NCI-H2227 (cell line): Measurements from ENCODE around the gene FGG.
"Not testable (repeated sequence)": the region's sequence is repeated elsewhere in the genome, so short reads cannot be mapped to it uniquely, and the experiment has no call there.

ENCODE experiments used
- DNase-seq: peaks from one replicate; lab custom pipeline; 2025; ENCODE audit not compliant: unreplicated experiment; lab: John Stamatoyannopoulos, UW

FGG gene

DNA sequence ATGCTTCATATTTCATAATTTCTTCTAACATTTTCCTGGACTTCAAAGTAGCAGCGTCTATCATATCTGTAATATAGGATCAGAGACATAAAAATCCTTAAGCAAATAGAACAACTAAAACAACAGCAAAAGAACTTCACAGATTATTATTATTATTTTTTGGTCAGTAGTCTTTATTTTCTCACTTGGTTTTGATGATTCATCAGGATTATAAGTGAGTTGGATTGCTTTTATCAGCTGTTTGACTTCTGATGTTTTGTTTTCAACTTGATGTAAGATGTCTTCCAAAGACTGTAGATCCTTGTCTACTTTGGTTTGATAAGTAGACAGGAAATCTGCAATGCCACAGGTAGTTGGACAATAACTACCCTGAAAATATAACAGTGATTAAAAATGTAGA lies 623 bp downstream of the FGG start:
- no peak for DNase-seq

DNA sequence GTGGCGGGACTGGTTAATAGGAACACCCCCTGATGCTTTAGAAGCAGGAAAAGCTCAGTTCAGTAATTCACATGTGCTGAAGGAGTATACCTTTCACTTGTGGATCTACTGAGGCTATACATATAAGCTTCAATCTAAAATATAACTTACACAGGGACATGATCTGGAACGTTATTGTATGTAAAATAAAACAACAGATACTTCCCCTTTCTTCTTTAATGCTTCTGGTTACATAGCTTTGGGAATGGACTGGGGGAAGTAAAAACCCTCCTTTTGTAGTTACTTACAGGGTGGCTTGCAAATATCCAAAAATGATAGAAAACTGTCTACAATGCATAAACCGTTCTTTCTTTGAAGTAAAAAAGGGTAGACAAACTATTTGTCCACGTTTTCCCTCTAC lies 1.9 kb downstream of the FGG start:
- no peak for DNase-seq

DNA sequence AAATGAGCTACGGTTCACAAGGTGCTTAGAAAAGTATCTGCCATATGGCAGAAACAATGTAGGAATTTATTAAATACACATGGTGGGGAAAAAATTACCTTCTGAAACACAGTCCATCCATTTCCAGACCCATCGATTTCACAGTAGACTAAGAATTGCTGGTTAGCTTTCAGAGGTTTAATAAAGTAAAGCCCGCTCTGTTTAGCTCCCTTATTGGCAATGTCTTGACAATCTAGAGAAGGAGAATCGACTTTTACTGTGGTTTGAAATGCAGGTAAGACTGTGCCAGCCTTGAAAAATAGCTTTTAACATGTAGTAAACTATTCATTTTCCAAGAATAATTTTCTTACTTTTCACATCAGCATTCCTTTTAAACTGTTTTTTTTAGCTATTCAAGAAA lies 2.9 kb downstream of the FGG start:
- DNase-seq: no peak

GRCh38 chr4:154608361-154609252 lies 3.8 kb downstream of the FGG start:
- no peak for DNase-seq

GRCh38 chr4:154606728-154607723 lies 5.4 kb downstream of the FGG start:
- DNase-seq: no peak

- DNase-seq: no peak
Measured at GRCh38 chr4:154604696-154605200, 7.7 kb downstream of the FGG start.

- DNase-seq: no peak
Measured at GRCh38 chr4:154603033-154603943, 9.2 kb downstream of the FGG start.

DNA sequence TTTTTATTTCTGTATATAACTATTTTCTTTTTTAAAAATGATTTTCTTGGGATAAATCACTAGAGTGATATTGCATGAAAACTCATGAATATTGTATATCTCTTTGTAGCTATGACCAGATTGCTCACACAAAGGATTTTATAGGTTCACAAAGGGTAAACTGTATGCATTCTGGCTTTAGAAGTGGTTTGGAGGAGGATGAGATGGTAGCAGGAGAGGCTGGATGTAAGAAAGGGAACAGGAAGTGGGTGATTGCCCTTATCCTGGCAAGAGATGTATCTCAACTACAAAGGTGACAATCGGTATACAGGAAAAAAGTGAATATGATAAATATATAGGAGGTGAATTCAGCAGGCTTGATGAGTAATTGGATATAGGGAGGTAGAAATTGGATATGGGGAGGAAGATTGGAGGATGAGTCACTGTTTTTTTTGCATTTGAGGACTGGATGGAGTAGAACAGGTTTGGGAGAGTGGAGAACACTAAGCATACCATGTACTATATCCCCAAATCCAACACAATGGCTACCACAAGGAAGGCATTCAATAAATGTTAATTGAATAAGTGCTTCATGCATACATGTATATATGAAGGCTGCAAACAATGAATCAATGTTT lies 9.9 kb downstream of the FGG start:
- no peak for DNase-seq

GRCh38 chr4:154597798-154598774 lies 14.4 kb downstream of the FGG start:
- no peak for DNase-seq

- not testable (repeated sequence) for DNase-seq
Measured at GRCh38 chr4:154597281-154597680, 15.2 kb downstream of the FGG start.

GRCh38 chr4:154595807-154596206 lies 16.6 kb downstream of the FGG start:
- no peak for DNase-seq

DNA sequence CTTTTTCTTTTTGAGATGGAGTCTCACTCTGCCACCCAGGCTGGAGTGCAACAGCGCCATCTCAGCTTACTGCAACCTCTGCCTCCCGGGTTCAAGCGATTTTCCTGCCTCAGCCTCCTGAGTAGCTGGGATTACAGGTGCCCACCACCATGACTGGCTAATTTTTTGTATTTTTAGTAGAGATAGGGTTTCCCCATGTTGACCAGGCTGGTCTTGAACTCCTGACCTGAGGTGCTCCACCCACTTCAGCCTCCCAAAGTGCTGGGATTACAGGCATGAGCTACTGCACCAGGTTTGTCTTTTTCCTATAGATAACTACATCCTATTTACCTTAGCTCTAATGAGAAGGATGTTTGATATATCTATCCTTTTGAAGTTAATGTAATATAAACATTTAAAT lies 18.1 kb downstream of the FGG start:
- not testable (repeated sequence) for DNase-seq

DNA sequence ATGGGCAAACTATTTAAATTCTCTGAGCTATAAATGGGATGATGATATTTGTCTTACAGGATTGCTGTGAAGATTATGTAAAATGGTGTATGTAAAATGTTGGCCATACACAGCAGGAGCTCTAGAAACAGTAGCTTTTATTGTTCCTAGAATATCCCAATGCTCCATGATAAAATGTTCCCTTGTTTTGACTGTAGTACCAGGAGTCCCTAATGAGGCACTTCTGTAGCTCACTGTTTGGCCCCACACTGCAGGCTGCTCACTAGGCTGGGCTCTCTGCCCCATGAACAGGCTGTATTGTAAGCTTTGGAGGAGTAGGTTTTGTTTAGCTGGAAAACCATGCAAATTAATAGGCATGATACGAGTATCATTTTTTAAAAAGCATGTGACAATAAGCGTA lies 18.6 kb downstream of the FGG start:
- no peak for DNase-seq

- DNase-seq: no peak
Measured at GRCh38 chr4:154591890-154592289, 20.6 kb downstream of the FGG start.

- DNase-seq: no peak
Measured at GRCh38 chr4:154590329-154591006, 22.0 kb downstream of the FGG start, which contains the start of gene FGA. FGA (minus strand) TSS chr4:154590742; CDS start chr4:154590687, 55 bp downstream.

GRCh38 chr4:154589296-154590197 lies 22.9 kb downstream of the FGG start:
- DNase-seq: no peak

- DNase-seq: no peak
Measured at GRCh38 chr4:154588198-154588597, 24.3 kb downstream of the FGG start.
